Right atrium auricular region (tissue), 2 donors: ENCODE measurements around the gene GRAMD4. TPM values are rescaled to one million over a fixed set of nuclear protein-coding genes. Genes with fewer than 3 reads are reported as not detected.

Source experiments
- DNase-seq: peaks from one replicate; pipeline ENCODE4 v3.0.0-alpha.2; 2019; ENCODE audit warnings: low spot score
- H3K27ac ChIP-seq, 2 donors: fragments of 200-600 bp; sonication (generic); 1 replicate in 1 of 2; 2 replicates in 1 of 2; pipeline ENCODE4 v1.5.1; 2016 to 2019
- H3K27me3 ChIP-seq, 2 donors: fragments of 200-600 bp; sonication (generic); one replicate each; pipeline versions ENCODE4 v1.5.1 to v1.6.0; 2017 to 2019
- H3K36me3 ChIP-seq: fragments of 200-600 bp; sonication (generic); one replicate; pipeline ENCODE4 v1.5.1; 2016
- H3K4me1 ChIP-seq, 2 donors: fragments of 200-600 bp; sonication (generic); one replicate each; pipeline versions ENCODE4 v1.5.1 to v1.6.0; 2017 to 2019
- H3K4me3 ChIP-seq, 2 donors: fragments of 200-600 bp; sonication (generic); 1 replicate in 1 of 2; 2 replicates in 1 of 2; pipeline ENCODE4 v1.5.1; 2017 to 2019; ENCODE audit warnings: mild to moderate bottlenecking in 1 of 2, moderate library complexity in 1 of 2
- H3K9me3 ChIP-seq, 2 donors: fragments of 200-600 bp; sonication (generic); one replicate each; pipeline ENCODE4 v1.5.1; 2019
- CTCF ChIP-seq, 2 donors: fragments of 200-600 bp; sonication (generic); IDR thresholded peaks; one replicate each; pipeline ENCODE4 v1.5.1; 2019; ENCODE audit warnings: antibody characterized with exemption in 2 of 2
- total RNA-seq, 2 donors: library from RNA; depleted of rRNA; stranded (reverse); fragments of >200 nt; gene quantifications; one replicate each; pipeline ENCODE4 v1.1.0, GENCODE V29; 2016

GRAMD4 gene
- total RNA-seq, 2 donors from 2014 or later = 29.1 to 31.6 TPM

DNA sequence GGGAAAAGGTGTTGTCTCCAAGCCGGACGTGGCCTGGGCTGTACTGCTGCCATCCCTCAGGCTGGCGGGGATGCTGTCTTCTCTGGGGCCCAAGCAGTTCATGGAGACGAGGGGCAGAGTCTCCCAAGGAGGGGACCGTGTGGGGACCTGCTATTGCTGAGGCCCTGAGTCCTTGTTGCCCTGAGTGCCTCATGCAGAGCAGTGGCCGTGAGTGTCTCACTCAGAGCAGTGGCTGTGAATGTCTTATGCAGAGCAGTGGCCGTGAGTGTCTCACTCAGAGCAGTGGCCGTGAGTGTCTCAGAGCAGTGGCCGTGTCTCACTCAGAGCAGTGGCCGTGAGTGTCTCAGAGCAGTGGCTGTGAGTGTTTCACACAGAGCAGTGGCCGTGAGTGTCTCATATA lies 54.7 kb downstream of the GRAMD4 start:
- peak overlapping the region; percentile 46 to 67 for H3K27ac ChIP-seq
- peaks cover 0 to 44% of the 10 kb centered on the region in 2 donors for H3K4me1 ChIP-seq
- DNase-seq = no peak
- no peaks in the 10 kb centered on the region for H3K9me3 ChIP-seq
- TF ChIP-seq CTCF (IDR thresholded peaks at IDR 0.05) = no peak
- peaks cover 45% of the 10 kb centered on the region for H3K36me3 ChIP-seq
- no peaks in the 10 kb centered on the region for H3K27me3 ChIP-seq
- peak overlapping the region in 1 of 2 donors; percentile 28 for H3K4me3 ChIP-seq

GRCh38 chr22:46675479-46675878 lies 55.3 kb downstream of the GRAMD4 start:
- H3K9me3 ChIP-seq = no peaks in the 10 kb centered on the region
- peak overlapping the region; percentile 46 to 67 for H3K27ac ChIP-seq
- no peak for DNase-seq
- TF ChIP-seq CTCF (IDR thresholded peaks at IDR 0.05) = no peak
- H3K27me3 ChIP-seq = no peaks in the 10 kb centered on the region
- no peak overlapping the region for H3K4me3 ChIP-seq
- peaks cover 39% of the 10 kb centered on the region for H3K36me3 ChIP-seq
- peaks cover 0 to 46% of the 10 kb centered on the region in 2 donors for H3K4me1 ChIP-seq

GRCh38 chr22:46675938-46676337 lies 55.8 kb downstream of the GRAMD4 start:
- Histone ChIP-seq H3K4me1 (peaks cover 0 to 41% of the 10 kb centered on the region in 2 donors), H3K36me3 (peaks cover 34% of the 10 kb centered on the region), H3K27ac (peak overlapping the region; percentile 40 to 67), H3K27me3 (no peaks in the 10 kb centered on the region), H3K4me3 (no peak overlapping the region), H3K9me3 (no peaks in the 10 kb centered on the region)
- no peak for DNase-seq
- no peak for TF ChIP-seq CTCF (IDR thresholded peaks at IDR 0.05)

DNA sequence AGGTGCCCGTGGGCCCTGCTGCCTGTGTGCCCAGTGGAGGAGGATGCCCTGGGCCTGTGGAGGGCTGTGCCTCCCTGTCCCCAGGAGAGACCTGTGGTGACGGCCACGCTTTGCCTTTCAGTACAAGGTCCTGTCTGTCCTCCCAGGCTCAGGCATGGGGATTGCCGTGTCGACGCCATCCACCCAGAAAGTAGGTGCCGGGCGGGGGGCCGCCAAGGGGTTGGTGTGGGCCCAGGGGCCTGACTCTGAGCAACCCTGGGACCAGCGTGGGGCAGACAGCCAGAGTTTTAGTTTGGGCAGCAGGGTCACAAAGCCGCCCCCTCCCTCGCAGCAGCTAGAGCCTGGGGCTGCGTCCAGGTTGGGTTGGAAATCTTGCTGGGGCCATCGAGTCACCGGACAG lies 56.3 kb downstream of the GRAMD4 start:
- H3K4me3 ChIP-seq = no peak overlapping the region
- no peaks in the 10 kb centered on the region for H3K9me3 ChIP-seq
- H3K36me3 ChIP-seq = peaks cover 33% of the 10 kb centered on the region
- no peak for TF ChIP-seq CTCF (IDR thresholded peaks at IDR 0.05)
- H3K27ac ChIP-seq = peak overlapping the region; percentile 40 to 67
- no peaks in the 10 kb centered on the region for H3K27me3 ChIP-seq
- no peak for DNase-seq
- H3K4me1 ChIP-seq = peaks cover 0 to 37% of the 10 kb centered on the region in 2 donors

- H3K27ac ChIP-seq = peak overlapping the region; percentile 40 to 67
- peaks cover 0 to 37% of the 10 kb centered on the region in 2 donors for H3K4me1 ChIP-seq
- H3K9me3 ChIP-seq = no peaks in the 10 kb centered on the region
- no peak overlapping the region for H3K4me3 ChIP-seq
- no peak for TF ChIP-seq CTCF (IDR thresholded peaks at IDR 0.05)
- no peak for DNase-seq
- no peaks in the 10 kb centered on the region for H3K27me3 ChIP-seq
- H3K36me3 ChIP-seq = peaks cover 33% of the 10 kb centered on the region
These were observed 56.7 kb downstream of the GRAMD4 start for GRCh38 chr22:46676881-46677280.

DNA sequence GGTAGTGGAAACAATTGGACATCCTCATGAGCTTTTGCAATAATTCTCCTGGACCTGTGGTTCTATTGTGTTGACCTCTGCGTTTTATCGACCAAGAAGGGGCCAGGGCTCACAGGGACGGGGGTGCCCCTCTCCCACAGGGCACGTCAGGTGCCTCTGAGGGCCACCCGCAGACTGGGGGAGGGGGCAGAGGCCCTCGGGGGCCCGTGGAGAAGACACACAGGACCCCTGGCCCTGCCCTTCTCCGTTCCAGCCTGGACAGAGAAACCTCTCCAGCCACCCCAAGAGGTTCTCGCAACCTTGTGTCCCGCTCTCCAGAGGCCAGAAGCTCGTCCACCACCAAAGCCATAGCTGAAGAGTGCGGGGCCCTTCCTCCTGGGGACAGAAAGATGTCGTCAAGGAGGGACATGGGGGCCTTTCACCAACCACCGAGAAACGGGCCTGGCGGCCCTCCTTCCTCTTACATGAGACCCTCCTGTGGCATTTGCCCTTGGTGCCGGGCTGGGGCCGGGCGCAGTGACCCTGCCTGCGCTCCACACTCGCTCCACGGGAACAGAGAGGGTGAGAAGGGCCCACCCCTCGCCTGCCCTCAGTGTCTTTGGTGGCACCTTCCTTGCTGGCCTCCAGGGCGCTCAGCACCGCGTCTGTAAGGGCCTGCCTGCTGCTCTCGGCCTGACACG lies 57.3 kb downstream of the GRAMD4 start:
- H3K9me3 ChIP-seq = no peaks in the 10 kb centered on the region
- peaks cover 0 to 37% of the 10 kb centered on the region in 2 donors for H3K4me1 ChIP-seq
- H3K27ac ChIP-seq = peak overlapping the region in 1 of 2 donors; percentile 67
- TF ChIP-seq CTCF (IDR thresholded peaks at IDR 0.05) = no peak
- peaks cover 33% of the 10 kb centered on the region for H3K36me3 ChIP-seq
- no peak for DNase-seq
- H3K4me3 ChIP-seq = no peak overlapping the region
- no peaks in the 10 kb centered on the region for H3K27me3 ChIP-seq
